GM12874 (cell line): ENCODE results near the gene SDR42E1.

Source experiments
- TF ChIP-seq, protein P1 (sequence below): IDR thresholded peaks from 2 replicates; pipeline ENCODE4 v1.5.1; 2011; ENCODE audit warnings: low read depth, mild to moderate bottlenecking, control low read depth, low read length, moderate library complexity; ENCODE audit not compliant: insufficient read depth

Gene SDR42E1

GRCh38 chr16:81946206-81946605 lies 65.1 kb downstream of the SDR42E1 start:
- TF ChIP-seq, protein P1, sequence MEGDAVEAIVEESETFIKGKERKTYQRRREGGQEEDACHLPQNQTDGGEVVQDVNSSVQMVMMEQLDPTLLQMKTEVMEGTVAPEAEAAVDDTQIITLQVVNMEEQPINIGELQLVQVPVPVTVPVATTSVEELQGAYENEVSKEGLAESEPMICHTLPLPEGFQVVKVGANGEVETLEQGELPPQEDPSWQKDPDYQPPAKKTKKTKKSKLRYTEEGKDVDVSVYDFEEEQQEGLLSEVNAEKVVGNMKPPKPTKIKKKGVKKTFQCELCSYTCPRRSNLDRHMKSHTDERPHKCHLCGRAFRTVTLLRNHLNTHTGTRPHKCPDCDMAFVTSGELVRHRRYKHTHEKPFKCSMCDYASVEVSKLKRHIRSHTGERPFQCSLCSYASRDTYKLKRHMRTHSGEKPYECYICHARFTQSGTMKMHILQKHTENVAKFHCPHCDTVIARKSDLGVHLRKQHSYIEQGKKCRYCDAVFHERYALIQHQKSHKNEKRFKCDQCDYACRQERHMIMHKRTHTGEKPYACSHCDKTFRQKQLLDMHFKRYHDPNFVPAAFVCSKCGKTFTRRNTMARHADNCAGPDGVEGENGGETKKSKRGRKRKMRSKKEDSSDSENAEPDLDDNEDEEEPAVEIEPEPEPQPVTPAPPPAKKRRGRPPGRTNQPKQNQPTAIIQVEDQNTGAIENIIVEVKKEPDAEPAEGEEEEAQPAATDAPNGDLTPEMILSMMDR: no peak

GRCh38 chr16:81945665-81946064 lies 65.6 kb downstream of the SDR42E1 start:
- TF ChIP-seq, protein P1: no peak

DNA sequence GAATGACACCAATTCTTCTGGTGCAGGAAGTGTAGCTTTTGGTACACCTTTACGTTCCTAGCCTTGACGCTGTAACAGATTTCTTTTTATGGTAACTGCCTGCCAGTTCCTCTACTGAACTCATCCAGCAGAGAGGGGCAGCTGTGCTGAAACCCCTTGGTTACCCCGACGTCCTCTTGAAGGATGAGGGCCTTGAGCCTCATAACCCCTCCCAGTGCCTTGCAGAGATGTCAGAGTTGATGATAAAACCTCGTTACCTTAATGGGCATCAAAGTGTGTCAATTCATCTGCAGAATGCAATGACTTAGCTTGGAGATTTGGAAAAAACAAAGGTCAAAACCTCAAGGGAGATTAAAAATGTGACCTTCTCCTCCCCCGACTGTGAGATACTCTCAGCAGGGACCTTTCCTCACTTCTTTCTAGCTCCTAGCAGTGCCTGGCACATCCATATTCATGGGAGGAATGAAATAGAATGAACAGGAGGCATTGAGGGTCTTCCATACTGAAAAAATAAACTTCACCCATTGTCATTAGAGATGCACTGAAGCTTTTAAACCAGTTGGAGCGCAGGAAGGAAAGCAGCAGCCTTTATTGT lies 69.2 kb downstream of the SDR42E1 start:
- TF ChIP-seq, protein P1: no peak

GRCh38 chr16:81940781-81941560 lies 70.3 kb downstream of the SDR42E1 start:
- TF ChIP-seq, protein P1: no peak

- TF ChIP-seq, protein P1: no peak
These were observed 71.9 kb downstream of the SDR42E1 start for GRCh38 chr16:81939164-81940056.
